Endodermal cell (in vitro differentiated cells): ENCODE data around the gene RETNLB. TPM values are rescaled to one million over a fixed set of nuclear protein-coding genes. Genes with fewer than 3 reads are reported as not detected.

Experiments
- DNase-seq: peaks from one replicate; pipeline ENCODE4 v3.0.0-alpha.2; 2017
- H3K27ac ChIP-seq: 2 replicates; pipeline ENCODE4 v1.5.1; 2013; ENCODE audit warnings: mild to moderate bottlenecking, low read depth, low read length, moderate library complexity
- H3K27me3 ChIP-seq: 2 replicates; pipeline ENCODE4 v1.6.1; 2013; ENCODE audit warnings: mild to moderate bottlenecking, low read length, moderate library complexity; ENCODE audit not compliant: insufficient read depth, control insufficient read depth, poor library complexity, severe bottlenecking
- H3K36me3 ChIP-seq: 2 replicates; pipeline ENCODE4 v1.7.0; 2013; ENCODE audit warnings: mild to moderate bottlenecking, low read length, moderate library complexity; ENCODE audit not compliant: control insufficient read depth, insufficient read depth
- H3K4me1 ChIP-seq: one replicate; pipeline ENCODE4 v1.7.0; 2013; ENCODE audit warnings: low read length; ENCODE audit not compliant: control insufficient read depth, insufficient read depth
- H3K4me3 ChIP-seq: 2 replicates; pipeline ENCODE4 v1.5.1; 2013; ENCODE audit warnings: mild to moderate bottlenecking, low read length, moderate library complexity
- H3K9ac ChIP-seq: 2 replicates; pipeline ENCODE4 v1.6.1; 2013; ENCODE audit warnings: mild to moderate bottlenecking, low read length, moderate library complexity; ENCODE audit not compliant: poor library complexity, severe bottlenecking; ENCODE audit errors: extremely low read depth
- H3K9me3 ChIP-seq: 2 replicates; pipeline ENCODE4 v1.6.1; 2013; ENCODE audit warnings: mild to moderate bottlenecking, low read length, moderate library complexity; ENCODE audit not compliant: control insufficient read depth
- H3K27ac Mint-ChIP-seq: 2 replicates; pipeline ENCODE4 v1.8.0; 2020; ENCODE audit warnings: mixed read lengths
- H3K27me3 Mint-ChIP-seq: 2 replicates; pipeline ENCODE4 v1.8.0; 2021; ENCODE audit warnings: mild to moderate bottlenecking, mixed read lengths; ENCODE audit not compliant: insufficient read depth
- H3K36me3 Mint-ChIP-seq: 2 replicates; pipeline ENCODE4 v1.8.0; 2020; ENCODE audit warnings: low read depth, mixed read lengths
- H3K4me1 Mint-ChIP-seq: 2 replicates; pipeline ENCODE4 v1.8.0; 2020; ENCODE audit warnings: mixed read lengths
- H3K4me3 Mint-ChIP-seq: 2 replicates; pipeline ENCODE4 v1.8.0; 2020; ENCODE audit warnings: mild to moderate bottlenecking, moderate library complexity, mixed read lengths
- H3K9me3 Mint-ChIP-seq: 2 replicates; pipeline ENCODE4 v1.8.0; 2020; ENCODE audit warnings: mild to moderate bottlenecking, mixed read lengths
- CTCF ChIP-seq: fragments of 200-600 bp; sonication (generic); conservative IDR thresholded peaks from 2 replicates; pipeline ENCODE4 v1.5.0; 2021; ENCODE audit warnings: antibody characterized with exemption, mild to moderate bottlenecking
- WGBS, 2 experiments: methylation state at CpG; one replicate each; pipeline versions ENCODE4 v1.1.5 to v1.1.7; 2013; ENCODE audit warnings: missing lambda C conversion rate in 2 of 2, mixed read lengths in 1 of 2; ENCODE audit not compliant: insufficient coverage in 1 of 2, insufficient read length in 1 of 2; 5-methylcytosine and 5-hydroxymethylcytosine counted together
- total RNA-seq, 2 donors: library from RNA; stranded (reverse); fragmentation: NEBNext Ultra II Directional in 1 of 2; extraction: Animal tissue kit (Norgen Biotek cat#: 25700) in 1 of 2; gene quantifications; 2 replicates in 1 of 2; 3 replicates in 1 of 2; pipeline ENCODE4 v1.2.1, GENCODE V29; 2021

The RETNLB gene
- total RNA-seq, 2 donors from 2014 or later = not detected

DNA sequence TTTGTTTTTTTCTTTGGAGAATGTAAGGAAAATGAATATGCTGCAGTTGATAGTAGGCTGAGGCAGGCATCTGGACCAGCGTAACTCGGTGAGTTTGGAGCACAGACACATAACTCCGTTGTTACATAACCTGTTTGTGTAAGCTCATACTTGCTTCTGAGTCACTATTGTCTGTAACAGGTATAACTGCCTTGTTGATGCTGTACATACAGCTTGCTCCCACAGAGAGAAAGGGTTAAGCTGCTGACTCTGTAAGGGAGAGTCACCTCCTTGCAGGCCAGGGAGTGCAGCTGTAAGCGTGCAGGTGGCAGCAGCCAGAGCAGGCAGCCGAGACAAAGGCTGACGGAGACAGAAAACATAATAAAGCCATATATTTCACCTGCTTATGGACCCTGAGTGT, 20.4 kb downstream of the RETNLB start:
- no peak overlapping the region for H3K27ac Mint-ChIP-seq
- no peak overlapping the region for H3K4me3 Mint-ChIP-seq
- no peak for TF ChIP-seq CTCF
- Histone ChIP-seq H3K9ac (no peak overlapping the region), H3K9me3 (no peaks in the 10 kb centered on the region), H3K4me3 (no peak overlapping the region), H3K36me3 (no peaks in the 10 kb centered on the region), H3K27me3 (no peaks in the 10 kb centered on the region), H3K4me1 (no peaks in the 10 kb centered on the region), H3K27ac (no peak overlapping the region)
- no peak for DNase-seq
- H3K27me3 Mint-ChIP-seq = no peaks in the 10 kb centered on the region
- no peaks in the 10 kb centered on the region for H3K36me3 Mint-ChIP-seq
- H3K9me3 Mint-ChIP-seq = no peaks in the 10 kb centered on the region
- peaks cover 2% of the 10 kb centered on the region for H3K4me1 Mint-ChIP-seq
- WGBS, 2 experiments = 92 to 100% methylated on average over 2 to 6 of the region's 6 CpGs

GRCh38 chr3:108728934-108729333, 28.3 kb downstream of the RETNLB start:
- H3K9ac ChIP-seq = no peak overlapping the region
- Mint-ChIP-seq H3K36me3 (no peaks in the 10 kb centered on the region), H3K27ac (no peak overlapping the region), H3K27me3 (peaks cover 2% of the 10 kb centered on the region), H3K4me3 (no peak overlapping the region), H3K9me3 (no peaks in the 10 kb centered on the region), H3K4me1 (peaks cover 6% of the 10 kb centered on the region)
- no peaks in the 10 kb centered on the region for H3K4me1 ChIP-seq
- TF ChIP-seq CTCF = no peak
- no peaks in the 10 kb centered on the region for H3K9me3 ChIP-seq
- WGBS, 2 experiments = 100% methylated on average over 1 of the region's 1 CpG; no CpG with 5 or more reads in 1 of the 2 experiments
- no peaks in the 10 kb centered on the region for H3K27me3 ChIP-seq
- DNase-seq = no peak
- no peak overlapping the region for H3K4me3 ChIP-seq
- H3K36me3 ChIP-seq = no peaks in the 10 kb centered on the region
- no peak overlapping the region for H3K27ac ChIP-seq

GRCh38 chr3:108728105-108728504, 29.1 kb downstream of the RETNLB start:
- no peaks in the 10 kb centered on the region for H3K27me3 ChIP-seq
- H3K4me1 ChIP-seq = no peaks in the 10 kb centered on the region
- no peak overlapping the region for H3K4me3 ChIP-seq
- no peak for DNase-seq
- H3K36me3 ChIP-seq = no peaks in the 10 kb centered on the region
- no peaks in the 10 kb centered on the region for H3K9me3 Mint-ChIP-seq
- no peaks in the 10 kb centered on the region for H3K9me3 ChIP-seq
- no peaks in the 10 kb centered on the region for H3K36me3 Mint-ChIP-seq
- no peak overlapping the region for H3K27ac ChIP-seq
- H3K4me1 Mint-ChIP-seq = peaks cover 10% of the 10 kb centered on the region
- H3K27ac Mint-ChIP-seq = no peak overlapping the region
- H3K4me3 Mint-ChIP-seq = no peak overlapping the region
- peaks cover 2% of the 10 kb centered on the region for H3K27me3 Mint-ChIP-seq
- no peak overlapping the region for H3K9ac ChIP-seq
- no peak for TF ChIP-seq CTCF
